Panc1 (cell line): ENCODE measurements around the gene PPM1K. TPM values are rescaled to one million over a fixed set of nuclear protein-coding genes. Genes with fewer than 3 reads are reported as not detected.
A peak's percentile ranks its signal among the peaks of the same experiment; 100 is the strongest.

Experiments used
- ATAC-seq: fragments of 200-7000 bp; cut with Tn5 transposase; 2 replicates; pipeline ENCODE4 v1.9.1; 2020; ENCODE audit warnings: mild to moderate bottlenecking, moderate library complexity
- BruUV-seq: library from RNA; stranded (reverse); fragments of 400-500 nt; replicated peaks from 2 replicates; lab custom pipeline; 2021; lab: Mats Ljungman, UMichigan
- CTCF ChIA-PET: fragments of 300-600 bp; sonication (Branson Sonifier 250); formaldehyde crosslinking; loops from one replicate; lab custom pipeline; 2022; ENCODE audit warnings: antibody characterized with exemption; lab: Charles Lee
- POLR2A ChIA-PET: fragments of 300-600 bp; sonication (Branson Sonifier 250); formaldehyde crosslinking; loops from one replicate; lab custom pipeline; 2022; ENCODE audit warnings: antibody characterized with exemption; lab: Charles Lee
- DNase-seq: peaks from one replicate; pipeline ENCODE4 v3.0.0-alpha.2; 2010; ENCODE audit warnings: low read depth, low spot score
- H3K27ac ChIP-seq: 2 replicates; pipeline ENCODE4 v1.5.1; 2011; ENCODE audit warnings: mild to moderate bottlenecking, low read length, inconsistent platforms
- H3K27me3 ChIP-seq: fragments of 200-500 bp; sonication (Bioruptor generic); 2 replicates; pipeline ENCODE4 v1.6.0; 2014; ENCODE audit warnings: low read length, inconsistent platforms; ENCODE audit not compliant: control insufficient read depth, insufficient read depth
- H3K36me3 ChIP-seq: fragments of 200-500 bp; sonication (Bioruptor generic); 2 replicates; pipeline ENCODE4 v1.5.1; 2014; ENCODE audit warnings: inconsistent platforms, mild to moderate bottlenecking, low read length, moderate library complexity; ENCODE audit not compliant: control insufficient read depth, insufficient read depth
- H3K4me1 ChIP-seq: 2 replicates; pipeline ENCODE4 v1.5.1; 2011; ENCODE audit warnings: inconsistent platforms, mild to moderate bottlenecking, low read length, moderate library complexity; ENCODE audit not compliant: control insufficient read depth, insufficient read depth
- H3K4me3 ChIP-seq, 2 experiments: 2 replicates each; pipeline ENCODE4 v1.5.1; 2011 to 2012; ENCODE audit warnings: low read depth in 2 of 2, low read length in 2 of 2, mild to moderate bottlenecking in 2 of 2, inconsistent platforms in 1 of 2, moderate library complexity in 1 of 2
- H3K9me3 ChIP-seq: fragments of 200-500 bp; sonication (Bioruptor generic); 2 replicates; pipeline ENCODE4 v1.5.1; 2014; ENCODE audit warnings: low read depth, mild to moderate bottlenecking, inconsistent platforms, low read length, moderate library complexity; ENCODE audit not compliant: control insufficient read depth, insufficient read depth
- POLR2AphosphoS5 ChIP-seq: IDR thresholded peaks from 2 replicates; pipeline ENCODE4 v1.6.1; 2012; ENCODE audit warnings: mild to moderate bottlenecking, low read depth, low read length, moderate library complexity
- REST ChIP-seq, 2 experiments: IDR thresholded peaks; 2 replicates each; pipeline ENCODE4 v1.6.1; 2011 to 2012; ENCODE audit warnings: low read depth in 2 of 2, control low read depth in 1 of 2, low read length in 1 of 2, mild to moderate bottlenecking in 1 of 2, moderate library complexity in 1 of 2; ENCODE audit not compliant: insufficient read depth in 1 of 2
- SIN3A ChIP-seq: IDR thresholded peaks from 2 replicates; pipeline ENCODE4 v1.6.1; 2012; ENCODE audit warnings: low read depth, mild to moderate bottlenecking, low read length, moderate library complexity, borderline replicate concordance; ENCODE audit not compliant: insufficient read depth
- TCF7L2 ChIP-seq: IDR thresholded peaks from 2 replicates; pipeline ENCODE4 v1.6.1; 2011; ENCODE audit warnings: mild to moderate bottlenecking, low read depth, low read length, inconsistent platforms
- in situ Hi-C: cut with HindIII; loops from 2 replicates; pipeline ENCODE4 v1.10.0; 2016; ENCODE audit warnings: low sequenced_read_pairs, low pct_unique_long_range_greater_than_20kb
- intact Hi-C: fragments of 100-400 bp; cut with micrococcal nuclease; formaldehyde crosslinking; loops from one replicate; pipeline ENCODE4 v1.10.0; 2022; ENCODE audit not compliant: unreplicated experiment
- total RNA-seq: library from RNA; stranded (reverse); gene quantifications from one replicate; pipeline ENCODE4 v1.2.1, GENCODE V29; 2021; ENCODE audit not compliant: unreplicated experiment
- TF ChIP-seq, protein P1 (sequence below): fragments of 450-650 bp; IDR thresholded peaks from 2 replicates; pipeline ENCODE4 v1.5.1; 2017; ENCODE audit warnings: mild to moderate bottlenecking

The PPM1K gene
- total RNA-seq, 1 experiment from 2014 or later = 2.1 TPM

GRCh38 chr4:88327665-88328064 lies 43.3 kb upstream of the PPM1K start:
- ATAC-seq = no peak
- TF ChIP-seq, protein P1, sequence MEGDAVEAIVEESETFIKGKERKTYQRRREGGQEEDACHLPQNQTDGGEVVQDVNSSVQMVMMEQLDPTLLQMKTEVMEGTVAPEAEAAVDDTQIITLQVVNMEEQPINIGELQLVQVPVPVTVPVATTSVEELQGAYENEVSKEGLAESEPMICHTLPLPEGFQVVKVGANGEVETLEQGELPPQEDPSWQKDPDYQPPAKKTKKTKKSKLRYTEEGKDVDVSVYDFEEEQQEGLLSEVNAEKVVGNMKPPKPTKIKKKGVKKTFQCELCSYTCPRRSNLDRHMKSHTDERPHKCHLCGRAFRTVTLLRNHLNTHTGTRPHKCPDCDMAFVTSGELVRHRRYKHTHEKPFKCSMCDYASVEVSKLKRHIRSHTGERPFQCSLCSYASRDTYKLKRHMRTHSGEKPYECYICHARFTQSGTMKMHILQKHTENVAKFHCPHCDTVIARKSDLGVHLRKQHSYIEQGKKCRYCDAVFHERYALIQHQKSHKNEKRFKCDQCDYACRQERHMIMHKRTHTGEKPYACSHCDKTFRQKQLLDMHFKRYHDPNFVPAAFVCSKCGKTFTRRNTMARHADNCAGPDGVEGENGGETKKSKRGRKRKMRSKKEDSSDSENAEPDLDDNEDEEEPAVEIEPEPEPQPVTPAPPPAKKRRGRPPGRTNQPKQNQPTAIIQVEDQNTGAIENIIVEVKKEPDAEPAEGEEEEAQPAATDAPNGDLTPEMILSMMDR = no peak
- TF ChIP-seq POLR2AphosphoS5 (no peak), SIN3A (no peak), REST (IDR thresholded peaks at IDR 0.05; ENCODE audit: insufficient read depth in 1 of 2, low read depth in 2 of 2, low read length in 1 of 2) (no peak), TCF7L2 (no peak)
- H3K4me1 ChIP-seq = no peaks in the 10 kb centered on the region
- CTCF ChIA-PET = no interaction called here
- POLR2A ChIA-PET = no interaction called here
- DNase-seq = no peak
- H3K4me3 ChIP-seq = no peak overlapping the region
- no peaks in the 10 kb centered on the region for H3K27me3 ChIP-seq
- no peaks in the 10 kb centered on the region for H3K36me3 ChIP-seq
- intact Hi-C loops = no loop called here
- BruUV-seq = no TSS peak
- H3K9me3 ChIP-seq = no peaks in the 10 kb centered on the region
- H3K27ac ChIP-seq = no peak overlapping the region
- in situ Hi-C loops = no loop called here

DNA sequence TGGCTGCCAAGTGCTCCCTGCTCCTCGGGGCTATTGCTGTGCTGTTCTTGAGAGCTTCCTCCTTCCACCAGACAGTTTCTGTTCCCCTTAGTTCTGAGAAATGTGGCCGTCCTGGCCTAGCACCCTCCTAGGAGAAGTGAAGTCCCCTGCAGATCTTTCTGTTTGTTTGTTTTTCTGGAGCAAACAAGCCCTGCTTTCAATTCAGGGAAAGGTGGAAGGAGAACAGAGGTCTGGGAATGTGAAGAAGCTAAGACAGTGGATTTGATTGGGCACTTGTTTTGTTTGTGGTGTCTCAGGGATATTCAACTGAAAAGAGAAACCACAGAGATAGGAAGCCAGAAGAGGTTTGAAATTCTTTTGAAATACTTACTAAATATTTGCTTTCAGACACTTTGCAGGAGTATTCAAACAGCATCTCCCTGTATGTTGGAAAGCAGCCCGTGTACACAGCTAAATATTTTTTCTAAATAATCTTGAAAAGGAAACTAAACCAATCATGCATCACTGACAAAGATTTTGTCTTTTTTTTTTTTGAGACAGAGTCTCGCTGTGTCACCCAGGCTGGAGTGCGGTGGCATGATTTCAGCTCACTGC lies 36.5 kb upstream of the PPM1K start:
- peak; percentile 53; the same call in 1 of the 2 replicates for ATAC-seq
- BruUV-seq = no TSS peak

More for the DNA sequence above, 36.5 kb upstream of the PPM1K start:
- Histone ChIP-seq H3K27ac (no peak overlapping the region), H3K4me3 (no peak overlapping the region), H3K9me3 (no peaks in the 10 kb centered on the region), H3K36me3 (no peaks in the 10 kb centered on the region), H3K27me3 (no peaks in the 10 kb centered on the region), H3K4me1 (no peaks in the 10 kb centered on the region)
- in situ Hi-C loops = no loop called here
- DNase-seq = no peak
- TF ChIP-seq POLR2AphosphoS5 = no peak
- TF ChIP-seq REST (IDR thresholded peaks at IDR 0.05; ENCODE audit: insufficient read depth in 1 of 2, low read depth in 2 of 2, low read length in 1 of 2) = no peak
- no peak for TF ChIP-seq SIN3A
- TF ChIP-seq, protein P1 = no peak
- TF ChIP-seq TCF7L2 = no peak
- intact Hi-C loops = no loop called here
- CTCF ChIA-PET = no interaction called here
- POLR2A ChIA-PET = interaction anchor here (0.7 kb wide), 1 partner anchor 50 kb away, joined by 13 read pairs; no protein-coding TSS in a partner anchor
